NCI-H2196 (cell line): Measurements from ENCODE around the gene TSPAN15.

ENCODE experiments used
- DNase-seq: peaks from one replicate; lab custom pipeline; 2025; ENCODE audit not compliant: unreplicated experiment; lab: John Stamatoyannopoulos, UW

TSPAN15 gene

GRCh38 chr10:69416695-69417094, 34.6 kb upstream of the TSPAN15 start, which contains the start of gene TACR2:
Gene TACR2, minus strand, starts transcription at chr10:69416918. Its CDS starts 595 bp downstream, at chr10:69416323.
- no peak for DNase-seq

GRCh38 chr10:69417542-69417941, 33.7 kb upstream of the TSPAN15 start:
- no peak for DNase-seq

GRCh38 chr10:69418052-69418752, 33.1 kb upstream of the TSPAN15 start:
- no peak for DNase-seq

- no peak for DNase-seq
Measured at GRCh38 chr10:69419096-69419743, 32.0 kb upstream of the TSPAN15 start.

- DNase-seq: no peak
Measured at GRCh38 chr10:69419744-69420126, 31.5 kb upstream of the TSPAN15 start.

- peak; percentile 60 for DNase-seq
Measured at GRCh38 chr10:69421611-69422308, 29.5 kb upstream of the TSPAN15 start.

- DNase-seq: no peak
Measured at GRCh38 chr10:69422676-69423075, 28.6 kb upstream of the TSPAN15 start.

- DNase-seq: no peak
Measured at GRCh38 chr10:69425041-69425440, 26.2 kb upstream of the TSPAN15 start.

GRCh38 chr10:69425511-69426298, 25.6 kb upstream of the TSPAN15 start:
- peak; percentile 49 for DNase-seq

GRCh38 chr10:69426376-69426727, 24.9 kb upstream of the TSPAN15 start:
- peak; percentile 38 for DNase-seq

GRCh38 chr10:69428165-69428564, 23.1 kb upstream of the TSPAN15 start:
- no peak for DNase-seq

- no peak for DNase-seq
Measured at GRCh38 chr10:69434169-69434568, 17.1 kb upstream of the TSPAN15 start.

- no peak for DNase-seq
Measured at GRCh38 chr10:69434926-69435325, 16.3 kb upstream of the TSPAN15 start.

GRCh38 chr10:69435966-69436520, 15.2 kb upstream of the TSPAN15 start:
- DNase-seq: no peak

GRCh38 chr10:69437321-69438259, 13.7 kb upstream of the TSPAN15 start:
- DNase-seq: no peak

GRCh38 chr10:69438536-69439349, 12.5 kb upstream of the TSPAN15 start:
- DNase-seq: no peak

GRCh38 chr10:69439350-69439739, 11.9 kb upstream of the TSPAN15 start:
- DNase-seq: no peak

- no peak for DNase-seq
Measured at GRCh38 chr10:69439813-69440506, 11.3 kb upstream of the TSPAN15 start.

- DNase-seq: no peak
Measured at GRCh38 chr10:69443354-69443753, 7.9 kb upstream of the TSPAN15 start.
